ENCODE results near the gene BMP6.

The BMP6 gene

DNA sequence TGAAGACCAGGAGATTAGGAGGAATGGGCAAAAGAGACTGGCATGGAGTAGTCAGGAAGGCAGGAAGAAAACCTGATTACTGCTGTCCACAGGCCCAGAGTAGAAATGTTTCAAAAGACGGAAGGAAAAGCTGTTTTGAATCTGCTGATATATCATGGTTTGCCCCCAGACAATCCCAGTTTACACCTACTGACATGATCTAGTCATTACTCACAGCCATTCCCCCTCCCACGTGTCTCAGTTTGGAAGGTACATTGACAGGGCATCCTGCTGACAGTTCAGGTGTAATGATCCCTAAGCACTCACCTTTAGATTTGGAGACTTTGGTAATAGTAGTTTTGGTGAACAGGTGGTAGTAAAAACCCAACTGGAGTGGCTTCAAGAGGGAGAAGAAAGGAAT lies 194.5 kb downstream of the BMP6 start:
- FAIRE-seq = no peak
- DNase-seq (ENCODE audit: low spot score) = no peak

- DNase-seq (ENCODE audit: low spot score) (no peak), FAIRE-seq (no peak)
Observed at GRCh38 chr6:7921046-7921445, 195.1 kb downstream of the BMP6 start.

DNA sequence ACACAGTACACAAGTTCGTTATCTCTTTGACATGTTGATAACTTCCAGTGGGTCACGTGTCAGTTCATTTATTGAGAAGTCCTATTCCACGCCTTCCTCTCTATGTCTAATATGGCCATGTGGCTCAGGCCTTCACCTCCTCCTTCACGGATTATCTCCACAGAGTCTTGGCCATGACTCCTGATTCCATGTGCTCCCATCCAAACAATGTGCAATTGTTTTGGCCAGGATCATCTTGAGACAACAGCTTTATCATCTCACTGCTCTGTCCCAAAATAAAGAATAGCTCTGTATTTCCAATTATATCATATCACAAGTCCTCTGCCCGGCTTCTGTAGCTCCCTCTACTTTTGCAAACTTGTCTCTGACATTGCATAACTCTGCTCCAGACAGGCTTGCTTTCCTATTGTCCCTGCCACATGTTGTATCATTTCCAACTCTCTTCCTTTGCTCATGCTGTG lies 195.8 kb downstream of the BMP6 start:
- FAIRE-seq = no peak
- DNase-seq (ENCODE audit: low spot score) = no peak

DNA sequence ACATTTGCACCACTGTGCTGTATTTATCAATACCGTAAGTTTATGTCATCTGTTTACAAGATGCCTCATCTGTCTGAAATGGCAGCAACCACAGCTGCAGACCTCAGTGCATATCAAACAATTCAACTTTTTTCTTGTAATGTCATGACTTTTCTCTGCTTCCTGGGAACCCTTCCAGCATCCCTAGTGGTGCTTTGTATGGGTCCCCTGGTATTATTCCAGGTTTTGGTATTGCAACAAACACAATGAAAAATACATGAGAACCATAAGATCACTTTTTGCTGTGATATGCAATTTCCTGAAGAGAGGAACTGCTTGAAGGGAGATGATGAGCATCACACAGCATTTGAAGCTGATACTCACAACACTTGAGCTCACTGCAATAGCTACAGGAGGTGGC lies 196.7 kb downstream of the BMP6 start:
- FAIRE-seq = no peak

DNA sequence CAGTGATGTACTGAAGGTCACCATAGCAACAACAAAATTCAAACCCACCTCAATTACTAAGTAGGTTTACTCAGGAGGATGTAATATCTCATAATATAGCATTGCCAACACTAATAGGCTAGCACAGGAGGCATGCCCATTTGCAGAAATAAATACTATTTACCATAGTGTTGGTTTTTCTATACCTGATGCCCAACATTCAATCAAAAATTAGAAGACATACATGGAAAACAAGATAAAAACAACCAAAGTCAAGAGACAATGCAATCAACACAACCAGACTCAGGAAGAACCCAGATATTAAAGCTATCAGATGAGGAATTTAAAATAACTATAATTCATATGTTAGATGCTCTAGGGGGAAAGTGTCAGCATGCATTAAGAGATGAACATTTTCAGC lies 199.0 kb downstream of the BMP6 start:
- DNase-seq (ENCODE audit: low spot score) (no peak), FAIRE-seq (no peak)

More for the DNA sequence above, 196.7 kb downstream of the BMP6 start:
- no peak for DNase-seq (ENCODE audit: low spot score)
